Stimulated activated CD8-positive, alpha-beta memory T cell treated with anti-CD3 and anti-CD28 coated beads, Interleukin-7, amount 100 ng/mL, for 4 hours (primary cell): ENCODE data around the gene APC2.

Experiments
- DNase-seq, 2 donors: peaks; one replicate each; pipeline ENCODE4 v3.0.0-alpha.2; 2020; ENCODE audit warnings: low read depth in 2 of 2

Gene APC2, protein sequence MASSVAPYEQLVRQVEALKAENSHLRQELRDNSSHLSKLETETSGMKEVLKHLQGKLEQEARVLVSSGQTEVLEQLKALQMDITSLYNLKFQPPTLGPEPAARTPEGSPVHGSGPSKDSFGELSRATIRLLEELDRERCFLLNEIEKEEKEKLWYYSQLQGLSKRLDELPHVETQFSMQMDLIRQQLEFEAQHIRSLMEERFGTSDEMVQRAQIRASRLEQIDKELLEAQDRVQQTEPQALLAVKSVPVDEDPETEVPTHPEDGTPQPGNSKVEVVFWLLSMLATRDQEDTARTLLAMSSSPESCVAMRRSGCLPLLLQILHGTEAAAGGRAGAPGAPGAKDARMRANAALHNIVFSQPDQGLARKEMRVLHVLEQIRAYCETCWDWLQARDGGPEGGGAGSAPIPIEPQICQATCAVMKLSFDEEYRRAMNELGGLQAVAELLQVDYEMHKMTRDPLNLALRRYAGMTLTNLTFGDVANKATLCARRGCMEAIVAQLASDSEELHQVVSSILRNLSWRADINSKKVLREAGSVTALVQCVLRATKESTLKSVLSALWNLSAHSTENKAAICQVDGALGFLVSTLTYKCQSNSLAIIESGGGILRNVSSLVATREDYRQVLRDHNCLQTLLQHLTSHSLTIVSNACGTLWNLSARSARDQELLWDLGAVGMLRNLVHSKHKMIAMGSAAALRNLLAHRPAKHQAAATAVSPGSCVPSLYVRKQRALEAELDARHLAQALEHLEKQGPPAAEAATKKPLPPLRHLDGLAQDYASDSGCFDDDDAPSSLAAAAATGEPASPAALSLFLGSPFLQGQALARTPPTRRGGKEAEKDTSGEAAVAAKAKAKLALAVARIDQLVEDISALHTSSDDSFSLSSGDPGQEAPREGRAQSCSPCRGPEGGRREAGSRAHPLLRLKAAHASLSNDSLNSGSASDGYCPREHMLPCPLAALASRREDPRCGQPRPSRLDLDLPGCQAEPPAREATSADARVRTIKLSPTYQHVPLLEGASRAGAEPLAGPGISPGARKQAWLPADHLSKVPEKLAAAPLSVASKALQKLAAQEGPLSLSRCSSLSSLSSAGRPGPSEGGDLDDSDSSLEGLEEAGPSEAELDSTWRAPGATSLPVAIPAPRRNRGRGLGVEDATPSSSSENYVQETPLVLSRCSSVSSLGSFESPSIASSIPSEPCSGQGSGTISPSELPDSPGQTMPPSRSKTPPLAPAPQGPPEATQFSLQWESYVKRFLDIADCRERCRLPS (N-terminal part only)

DNA sequence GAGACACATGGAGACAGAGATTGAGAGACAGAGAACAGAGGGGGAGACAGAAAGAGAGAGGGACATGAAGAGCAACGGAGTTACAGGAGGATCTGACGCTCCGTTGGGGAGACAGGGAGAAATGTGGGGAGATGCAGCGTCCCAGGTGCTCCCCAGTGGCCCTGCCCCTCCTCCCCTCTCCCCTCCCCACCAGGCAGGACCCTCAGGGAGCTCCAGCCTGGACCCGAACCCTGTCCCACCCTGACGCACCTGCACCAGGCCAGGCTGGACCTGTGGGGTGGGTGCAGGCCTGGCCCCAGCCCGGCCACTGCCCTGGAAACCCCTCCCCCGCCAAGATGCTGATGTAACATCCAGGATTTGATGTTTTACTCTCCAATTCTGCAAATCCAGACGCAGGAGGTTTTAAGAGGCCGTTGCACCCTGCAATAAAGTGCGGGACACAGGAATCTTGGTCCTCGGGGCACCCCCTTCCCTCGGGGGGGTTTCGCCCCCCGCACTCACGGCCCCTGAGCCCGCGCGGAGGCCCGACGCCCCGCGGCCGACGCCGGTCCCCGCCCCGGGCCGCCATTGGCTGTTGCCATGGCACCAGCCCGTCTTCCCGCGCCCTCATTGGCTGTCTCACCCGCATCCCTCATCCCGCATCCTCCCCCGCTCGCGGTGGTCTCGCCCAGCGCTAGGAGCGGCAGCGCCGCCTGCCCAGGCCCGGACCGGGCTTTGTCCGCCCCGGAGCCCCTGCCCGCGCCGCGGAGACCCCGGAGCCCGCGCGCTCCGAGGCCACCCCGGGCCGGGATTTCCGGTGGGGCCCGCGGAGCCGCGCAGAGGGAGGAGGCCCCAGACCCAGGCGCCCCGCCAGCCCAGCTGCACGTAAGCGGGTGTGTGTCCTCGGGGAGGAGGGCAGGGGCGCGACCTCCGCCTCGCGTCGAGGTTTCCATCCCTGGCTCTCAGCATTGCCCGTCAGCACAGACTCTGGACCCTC, at the start of gene APC2:
Gene APC2 (plus strand): TSS at position 655 of the 976 bp plus-strand sequence. CDS start 2,881 bp downstream, outside the sequence.
- no peak for DNase-seq

DNA sequence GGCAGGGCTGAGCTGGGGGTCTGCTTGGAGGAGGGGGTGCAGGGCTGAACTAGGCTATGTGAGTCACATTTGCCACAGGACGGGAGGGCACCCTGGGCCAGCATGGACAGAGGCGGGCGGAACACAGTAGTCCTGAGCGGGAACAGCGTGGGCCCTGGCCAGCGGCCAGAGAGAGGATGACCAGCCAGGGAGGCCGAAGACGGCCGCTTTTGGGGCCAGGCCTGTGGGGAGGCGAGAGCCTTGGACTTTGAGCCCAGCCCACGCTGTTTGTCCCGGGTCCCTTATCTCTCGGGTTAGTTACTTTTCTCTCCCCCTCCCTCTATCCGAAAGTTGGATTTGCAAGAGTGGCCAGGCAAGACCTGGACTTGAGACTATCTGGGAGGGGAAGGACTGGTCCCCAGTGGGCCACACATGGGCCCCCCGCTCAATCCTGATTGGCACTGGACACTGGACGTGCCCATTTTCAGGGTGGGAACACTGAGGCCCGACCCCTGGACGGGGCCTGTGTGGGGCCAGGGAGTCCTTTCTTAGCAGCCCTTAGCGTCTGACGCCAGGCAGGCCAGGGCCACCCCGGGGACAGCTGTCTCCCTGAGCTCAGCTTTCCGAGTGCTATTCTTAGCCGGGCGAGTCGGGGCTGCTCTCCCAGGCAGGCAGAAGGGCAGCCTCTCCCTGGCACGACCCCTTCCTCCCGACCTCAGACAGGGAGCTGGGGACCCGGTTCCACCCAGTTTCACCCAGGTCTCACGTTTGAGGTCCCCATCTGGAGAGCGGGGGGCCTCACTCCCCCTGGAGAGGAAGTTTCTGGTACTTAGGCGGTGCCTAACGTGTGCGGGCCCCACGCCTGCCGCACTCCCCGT, 49.4 kb upstream of the APC2 start:
- DNase-seq: no peak

DNA sequence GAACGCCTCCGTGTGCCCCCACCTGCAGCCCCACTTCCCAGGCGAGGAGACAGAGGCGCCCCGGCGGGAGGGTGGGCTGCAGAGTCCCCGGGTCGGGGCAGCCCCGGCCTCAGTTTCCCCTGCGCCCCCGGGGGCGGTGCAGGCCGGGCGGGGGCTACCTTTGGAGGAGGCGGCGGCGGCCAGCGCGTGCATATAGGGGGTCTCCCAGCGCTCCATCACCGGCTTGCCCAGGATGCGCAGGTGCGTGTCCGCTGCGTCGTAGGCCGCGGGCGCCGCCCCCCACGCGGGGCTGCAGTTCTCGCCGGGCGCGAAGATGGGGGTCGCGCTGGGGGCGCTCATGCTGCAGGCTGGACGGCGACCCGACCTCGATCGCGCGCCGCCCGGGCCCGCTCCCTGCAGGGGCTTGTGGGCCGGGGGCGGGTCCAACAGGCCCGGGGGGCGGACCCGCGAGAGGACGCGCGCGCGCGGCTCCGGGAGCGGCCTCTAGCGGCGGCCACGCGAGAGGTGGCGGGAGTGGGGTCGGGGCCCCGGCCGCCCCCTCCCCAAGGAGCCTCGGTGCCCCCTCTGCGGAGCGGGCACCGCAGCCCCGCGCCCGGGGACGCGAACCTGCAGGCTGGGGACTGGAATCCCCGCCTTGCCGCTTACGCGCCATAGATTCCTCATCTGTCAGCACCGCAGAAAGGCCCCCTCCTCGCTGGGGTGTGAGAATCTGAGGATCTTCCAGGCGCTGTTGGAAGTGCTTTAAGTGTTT, 48.6 kb upstream of the APC2 start, which contains the start of gene GAMT:
Gene GAMT (minus strand): TSS at position 405 of the 751 bp plus-strand sequence. CDS start 66 bp downstream, at position 339.
- DNase-seq: peak in 1 of 2 donors; percentile 57

DNA sequence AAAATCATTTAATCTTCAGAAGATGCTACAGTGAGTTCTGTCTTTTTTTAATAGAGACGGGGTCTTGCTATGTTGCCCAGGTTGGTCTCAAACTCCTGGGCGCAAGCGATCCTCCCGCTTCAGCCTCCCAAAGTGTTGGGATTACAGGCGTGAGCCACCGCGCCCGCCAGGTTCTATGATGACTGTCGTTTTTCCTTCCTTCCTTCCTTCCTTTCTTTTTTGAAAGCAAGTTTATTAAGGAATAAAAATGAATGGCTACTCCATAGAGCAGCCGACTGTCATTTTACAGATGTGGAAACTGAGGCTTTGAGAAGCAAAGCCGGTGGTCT, 48.1 kb upstream of the APC2 start:
- DNase-seq: no peak

DNA sequence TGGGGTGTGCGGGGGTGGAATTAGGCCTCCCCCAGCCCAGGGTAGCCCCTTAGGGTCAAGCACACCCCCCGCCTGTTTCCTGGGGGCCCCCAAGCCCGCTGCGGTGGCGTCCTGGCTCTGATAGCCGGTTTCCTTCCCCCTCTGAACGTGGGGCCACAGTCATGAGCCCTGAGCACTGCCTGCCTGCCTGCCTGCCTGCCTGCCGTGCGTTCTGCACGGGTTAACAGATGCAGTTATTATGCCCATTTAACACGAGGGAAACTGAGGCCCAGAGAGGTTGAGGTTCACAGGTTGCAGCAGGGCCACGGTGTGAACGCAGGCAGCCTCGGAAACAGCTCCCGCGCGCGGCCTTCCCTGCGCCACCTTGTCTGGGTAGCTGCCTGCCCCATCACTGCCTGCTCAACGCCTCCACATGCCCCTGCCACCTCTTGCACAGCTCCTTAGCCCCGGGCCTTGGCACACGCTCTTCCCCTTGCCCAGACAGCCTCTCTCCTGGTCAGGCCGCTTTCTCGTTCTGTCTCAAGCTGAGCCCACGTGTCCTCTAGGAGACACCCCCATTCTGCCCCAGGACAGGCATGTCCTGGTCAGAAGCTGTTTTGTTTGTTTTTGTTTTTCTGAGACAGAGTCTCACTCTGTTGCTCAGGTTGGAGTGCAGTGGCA, 47.4 kb upstream of the APC2 start:
- no peak for DNase-seq

DNA sequence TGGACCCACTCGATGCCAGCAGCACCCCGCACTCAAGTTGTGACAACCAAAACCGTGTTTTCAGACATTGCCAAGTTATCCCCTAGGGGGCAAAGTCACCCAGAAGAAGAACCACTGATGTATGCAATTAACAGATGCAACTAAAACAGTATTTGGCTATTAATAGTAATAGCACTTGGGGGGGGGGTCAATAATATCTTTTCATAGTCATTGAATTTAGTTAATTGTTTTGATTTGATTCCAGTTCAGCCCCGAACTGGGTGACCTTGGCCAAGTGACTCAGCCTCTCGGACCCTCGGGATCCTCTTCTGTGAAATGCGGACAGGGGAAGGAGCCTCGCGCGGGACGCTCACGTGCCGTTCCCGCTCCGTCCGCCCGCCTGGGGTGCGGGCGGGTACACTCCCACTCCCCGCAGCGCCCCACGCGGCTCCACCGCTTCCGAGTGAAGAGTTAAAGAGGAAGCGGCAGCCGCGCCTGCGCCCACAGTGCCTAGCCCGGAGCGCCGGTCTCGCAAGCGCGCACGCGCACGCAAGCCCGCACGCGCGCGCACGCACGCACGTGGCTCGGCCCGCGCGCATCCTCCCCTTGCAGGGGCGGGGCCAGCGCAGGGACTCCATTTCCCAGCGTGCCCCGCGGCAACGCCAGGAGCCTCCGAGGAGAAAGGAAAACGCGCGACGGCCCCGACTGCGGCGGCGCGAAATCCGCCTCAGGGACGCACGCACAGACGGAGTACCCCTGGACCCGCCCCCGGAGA, 43.0 kb upstream of the APC2 start:
- peak; percentile 96 to 100 for DNase-seq

DNA sequence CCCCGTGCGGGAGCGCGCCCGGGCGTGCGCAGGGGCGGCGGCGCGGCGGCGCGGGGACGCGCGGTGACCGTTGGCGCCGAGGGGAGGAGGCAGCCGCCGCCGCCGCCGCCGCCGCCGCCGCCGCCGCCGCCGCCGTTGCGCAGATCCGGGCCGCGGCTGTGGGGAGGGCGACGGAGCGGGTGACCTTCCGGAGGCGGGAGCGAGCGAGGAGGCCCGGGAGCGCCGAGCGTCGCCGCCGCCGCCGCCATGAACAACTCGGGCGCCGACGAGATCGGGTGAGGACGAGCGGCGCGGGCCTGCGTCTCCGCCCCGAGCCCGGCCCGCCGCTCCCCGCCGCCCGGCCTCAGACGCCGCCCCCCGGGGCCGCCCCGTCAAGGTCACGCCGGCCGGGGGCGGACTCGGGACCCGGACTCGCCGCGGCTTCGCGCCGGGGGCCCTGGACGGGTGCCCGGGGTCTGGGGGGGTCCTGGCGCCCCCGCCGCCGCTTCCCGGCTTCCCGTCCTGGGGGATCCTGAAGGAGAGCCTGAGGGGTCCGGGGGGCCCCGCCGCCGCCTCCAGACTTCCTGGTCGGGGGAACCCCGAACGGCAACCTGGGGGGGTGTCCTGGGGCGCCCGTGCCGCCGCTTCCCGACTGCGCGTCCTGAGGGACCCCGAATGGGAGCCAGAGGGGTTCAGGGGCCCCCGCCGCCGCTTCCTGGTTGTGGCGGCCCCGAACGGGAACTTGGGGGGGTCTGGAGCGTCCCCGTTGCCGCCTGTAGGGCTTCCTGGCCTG, 42.2 kb upstream of the APC2 start, which contains the start of gene DAZAP1:
Gene DAZAP1 (plus strand): TSS at position 59 of the 772 bp plus-strand sequence. CDS start 188 bp downstream, at position 247.
- DNase-seq: peak in 1 of 2 donors; percentile 43

DNA sequence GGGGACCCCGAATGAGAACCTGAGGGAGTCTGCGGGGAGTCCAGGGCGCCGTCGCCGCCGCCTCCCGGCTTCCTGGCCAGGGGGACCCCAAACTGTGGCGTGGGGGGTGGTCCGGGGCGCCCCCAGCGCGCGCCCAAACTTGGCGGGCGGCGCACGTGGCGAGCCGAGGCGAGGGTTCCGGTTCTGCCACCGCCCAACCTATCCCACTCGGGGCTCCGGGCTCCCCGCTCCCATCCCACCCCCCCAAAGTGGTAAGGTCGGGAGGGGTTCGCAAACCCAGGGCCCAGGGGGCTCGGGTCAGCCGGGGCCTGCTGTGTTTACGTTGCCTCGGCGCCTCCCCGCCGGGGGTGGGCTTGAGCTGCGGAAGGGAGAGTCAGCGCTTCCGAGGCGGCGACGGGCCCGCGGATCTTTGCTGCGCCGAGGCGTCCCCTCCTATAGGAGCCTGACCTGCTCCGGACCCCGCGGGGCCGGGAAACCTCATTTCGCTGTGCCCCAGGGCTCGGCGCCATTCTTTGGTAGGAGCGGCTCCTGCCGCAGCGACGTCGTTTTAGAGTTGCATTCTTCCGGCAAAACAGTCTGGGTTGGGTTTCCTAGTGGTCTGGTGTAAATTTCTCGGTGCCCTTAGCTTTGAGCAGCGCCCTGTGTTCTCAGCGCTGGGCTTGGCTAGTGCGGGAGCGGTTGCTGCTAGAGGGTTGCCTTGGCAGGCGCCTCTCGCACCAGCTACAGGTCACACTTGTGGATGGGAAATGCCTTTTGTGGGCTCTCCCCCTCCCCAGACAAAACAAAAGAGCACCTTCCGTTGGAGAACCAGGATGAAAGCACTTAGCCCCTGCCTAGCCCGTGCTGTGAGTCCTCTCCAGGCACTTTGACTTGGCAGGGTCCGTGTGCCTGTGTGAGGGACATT, 41.4 kb upstream of the APC2 start:
- DNase-seq: peak in 1 of 2 donors; percentile 57

DNA sequence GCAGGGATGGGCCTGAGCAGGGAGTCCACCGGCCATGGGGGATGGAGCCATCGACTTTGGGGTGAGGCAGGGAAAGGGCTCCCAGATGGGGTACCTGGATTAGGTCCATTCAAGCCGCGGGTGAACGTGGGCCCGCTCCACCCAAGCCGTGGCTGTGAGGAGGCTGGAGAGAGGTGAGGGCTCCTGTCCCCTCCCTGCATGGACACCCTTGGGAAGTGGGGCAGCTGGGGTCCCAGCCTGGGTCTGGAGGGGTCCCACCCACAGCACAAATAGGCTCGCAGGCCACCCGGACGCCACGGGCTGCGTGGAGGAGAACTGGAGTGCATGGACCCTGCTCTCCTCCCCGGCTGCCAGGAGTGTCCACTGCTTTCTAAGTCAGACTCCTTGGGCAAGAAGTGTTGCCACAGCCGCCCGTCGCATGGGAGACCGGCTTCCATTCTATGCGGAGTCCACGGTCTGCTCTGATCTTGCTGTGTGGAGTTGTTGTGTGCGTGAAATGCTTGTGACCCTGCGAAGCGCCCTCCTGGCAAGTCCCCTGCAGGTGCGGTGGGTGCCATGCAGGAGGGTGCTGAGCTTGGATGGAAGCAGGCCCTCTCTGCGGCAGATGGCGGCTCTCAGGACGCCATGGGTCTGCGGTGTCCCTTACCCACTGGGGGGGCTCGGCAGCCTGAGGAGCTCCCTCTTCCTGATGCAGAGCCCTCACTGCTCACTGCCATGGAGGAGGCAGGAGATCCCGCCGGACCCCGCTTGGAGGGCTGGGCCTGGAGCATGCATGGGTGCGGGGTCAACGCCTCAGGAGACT, 40.5 kb upstream of the APC2 start:
- no peak for DNase-seq

DNA sequence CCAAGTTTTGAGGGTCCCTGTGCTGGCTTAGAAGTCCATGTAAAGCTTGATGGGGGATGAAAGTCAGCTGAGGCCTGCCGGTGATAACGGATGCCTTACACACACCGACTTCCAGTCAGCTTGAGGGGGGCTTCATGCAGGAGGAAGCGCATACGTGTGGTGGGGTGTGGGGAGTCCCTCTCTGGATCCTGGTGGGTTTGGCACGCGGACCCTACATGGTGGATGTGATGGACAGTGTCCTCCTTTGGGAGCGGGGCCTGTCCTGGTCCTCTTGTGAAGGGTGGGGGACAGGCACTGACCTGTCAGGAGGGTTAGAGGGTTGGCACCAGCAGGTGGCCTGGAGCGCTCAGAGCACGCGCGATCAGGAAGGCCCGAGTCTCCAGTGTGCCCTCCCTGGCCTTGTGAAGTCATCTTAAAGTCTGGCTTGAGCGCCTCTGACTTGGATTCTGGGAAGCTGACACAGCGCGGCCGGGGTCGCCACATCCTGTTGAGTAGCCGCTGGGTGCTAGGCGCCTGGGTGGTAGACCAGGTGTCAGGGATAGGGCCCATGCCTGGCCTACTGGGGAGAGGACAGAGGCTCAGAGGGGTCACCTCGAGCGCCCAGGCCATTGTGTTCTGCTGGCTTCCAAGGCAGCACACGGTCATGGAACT, 39.7 kb upstream of the APC2 start:
- DNase-seq: no peak

DNA sequence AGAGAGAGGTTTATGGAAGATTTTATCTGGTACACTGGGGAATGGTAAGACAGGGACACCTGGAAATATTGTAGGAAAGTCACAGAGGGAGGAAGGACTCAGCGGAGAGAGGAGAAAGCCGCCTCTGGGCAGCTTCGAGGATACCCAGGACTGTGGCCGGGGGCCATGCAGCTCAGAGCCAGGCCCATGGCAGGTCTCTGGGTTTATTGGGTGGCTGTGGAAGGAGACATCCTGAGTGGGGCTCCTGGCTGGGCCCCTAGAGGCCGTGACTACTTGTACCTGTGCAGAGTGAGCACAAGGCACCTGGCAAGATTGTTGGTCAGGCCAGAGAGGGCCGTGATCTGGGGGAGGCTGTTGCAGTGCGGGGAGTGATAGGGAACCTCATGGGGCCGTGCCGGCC, 39.1 kb upstream of the APC2 start:
- DNase-seq: no peak

DNA sequence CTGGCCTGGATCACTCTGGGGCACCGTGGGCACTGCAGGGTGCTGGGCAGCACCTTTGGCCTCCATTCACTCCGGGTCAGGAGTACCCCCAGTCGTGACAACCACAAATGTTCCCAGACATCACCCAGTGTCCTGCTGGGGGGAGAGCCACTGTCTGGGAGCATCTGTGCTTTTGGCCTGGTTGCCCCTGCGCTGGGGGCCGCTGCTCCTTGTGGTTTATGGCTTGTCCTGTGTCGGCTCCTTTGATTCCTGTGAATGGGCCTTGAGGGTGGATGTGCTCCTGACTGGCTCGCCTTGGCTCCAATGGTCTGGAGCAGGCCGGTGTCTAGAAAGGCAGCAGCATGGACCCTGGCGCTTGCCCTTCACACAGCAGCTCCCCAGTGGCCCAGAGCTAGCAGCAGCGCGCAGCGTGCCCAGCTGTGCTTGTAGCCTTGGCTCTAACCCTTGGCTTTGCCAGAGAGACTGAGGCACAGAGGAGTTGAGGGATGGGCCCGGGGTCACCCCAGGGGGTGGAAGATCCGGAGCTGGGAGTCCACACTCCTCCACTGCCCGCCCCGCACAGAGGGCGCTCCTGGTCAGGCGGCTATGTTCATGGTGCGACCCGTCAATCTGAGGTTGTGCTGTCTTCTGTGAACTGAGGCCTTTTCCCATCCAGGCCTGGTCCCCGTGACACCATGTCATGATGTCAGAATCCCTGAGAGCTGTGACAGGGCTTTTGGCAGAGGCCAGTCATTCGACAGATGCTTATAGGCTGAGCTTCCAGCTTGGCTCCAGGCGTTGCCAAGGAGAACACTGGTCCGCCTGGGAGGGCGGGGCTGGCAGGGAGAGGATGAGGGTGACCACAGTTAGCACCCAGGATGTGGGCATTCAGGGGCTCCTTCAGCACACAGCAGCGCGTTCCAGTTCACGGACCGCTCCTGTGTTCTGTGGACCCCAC, 38.4 kb upstream of the APC2 start:
- no peak for DNase-seq

DNA sequence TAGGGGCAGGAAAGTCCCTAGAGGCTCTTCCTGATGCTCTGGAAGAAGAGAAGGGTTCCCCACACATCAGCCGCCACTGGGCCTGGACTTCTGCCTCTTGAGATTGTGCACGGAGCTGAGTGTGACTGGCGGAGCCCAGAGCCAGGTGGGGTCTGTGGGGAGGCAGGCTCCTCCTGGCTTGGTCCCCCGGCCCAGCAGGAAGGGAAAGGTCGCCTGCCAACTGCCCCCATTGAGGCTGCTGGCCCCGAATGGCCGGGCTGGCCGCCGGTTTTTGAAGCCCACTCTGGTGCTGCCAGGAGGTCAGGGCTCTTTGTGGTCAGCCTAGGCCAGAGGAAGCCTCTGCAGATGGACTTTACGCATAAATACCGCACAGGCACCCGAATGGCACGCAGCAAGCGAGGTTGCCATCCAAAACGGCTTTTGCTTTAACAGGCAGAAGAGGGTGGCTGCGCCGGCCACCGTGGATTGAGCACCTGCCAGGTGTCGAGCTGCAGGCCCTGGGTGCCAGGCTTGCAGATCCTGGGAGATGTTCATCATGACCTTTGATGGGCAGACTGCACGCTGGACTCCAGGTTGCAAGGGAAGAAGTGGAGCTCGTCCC, 37.5 kb upstream of the APC2 start:
- DNase-seq: no peak
